IMR-90 (cell line): ENCODE results near the gene ADGRG6. TPM values are rescaled to one million over a fixed set of nuclear protein-coding genes. Genes with fewer than 3 reads are reported as not detected.

Experiments used
- ATAC-seq: fragments of 200-7000 bp; cut with Tn5 transposase; 2 replicates; pipeline ENCODE4 v1.9.1; 2020; ENCODE audit warnings: low read depth, mild to moderate bottlenecking, moderate library complexity
- BruUV-seq: library from RNA; stranded (reverse); fragments of 400-500 nt; replicated peaks from 2 replicates; lab custom pipeline; 2021; lab: Mats Ljungman, UMichigan
- CTCF ChIA-PET: fragments of 300-600 bp; formaldehyde crosslinking; extraction: SDS; loops from one replicate; lab custom pipeline; 2021; ENCODE audit warnings: antibody characterized with exemption; lab: Yijun Ruan, JAX
- POLR2A ChIA-PET: fragments of 300-600 bp; sonication (Branson Sonifier 250); formaldehyde crosslinking; loops from one replicate; lab custom pipeline; 2022; ENCODE audit warnings: antibody characterized with exemption; ENCODE audit not compliant: unreplicated experiment; lab: Charles Lee
- DNase-seq: peaks from one replicate; pipeline ENCODE4 v3.0.0; 2013
- H2AFZ ChIP-seq: replicated peaks from 2 replicates; pipeline ENCODE3; 2013; ENCODE audit warnings: low read length, mild to moderate bottlenecking; ENCODE audit not compliant: poor library complexity
- H2AK5ac ChIP-seq: 2 replicates; pipeline ENCODE4 v1.6.1; 2013; ENCODE audit warnings: low read depth, low read length, inconsistent platforms
- H2AK9ac ChIP-seq: replicated peaks from 2 replicates; pipeline ENCODE3; 2013; ENCODE audit warnings: mild to moderate bottlenecking, low read depth, low read length, moderate library complexity; ENCODE audit not compliant: poor library complexity
- H2BK120ac ChIP-seq: 2 replicates; pipeline ENCODE4 v1.6.1; 2013; ENCODE audit warnings: low read depth, low read length, inconsistent platforms
- H2BK15ac ChIP-seq: 3 replicates; pipeline ENCODE4 v1.6.1; 2013; ENCODE audit warnings: low read depth, low read length, inconsistent platforms
- H2BK20ac ChIP-seq: 2 replicates; pipeline ENCODE4 v1.6.1; 2013; ENCODE audit warnings: low read depth, mild to moderate bottlenecking, inconsistent platforms, low read length, moderate library complexity
- H2BK5ac ChIP-seq: 2 replicates; pipeline ENCODE4 v1.6.1; 2013; ENCODE audit warnings: mild to moderate bottlenecking, low read depth, low read length, inconsistent platforms; ENCODE audit not compliant: poor library complexity, severe bottlenecking
- H3K14ac ChIP-seq: replicated peaks from 2 replicates; pipeline ENCODE4 v1.6.1; 2013; ENCODE audit warnings: low read depth, low read length, inconsistent platforms
- H3K18ac ChIP-seq: 2 replicates; pipeline ENCODE4 v1.6.1; 2013; ENCODE audit warnings: low read depth, low read length, control low read depth
- H3K23ac ChIP-seq: 2 replicates; pipeline ENCODE4 v1.6.1; 2013; ENCODE audit warnings: low read depth, low read length, inconsistent platforms
- H3K27ac ChIP-seq: 2 replicates; pipeline ENCODE4 v1.5.1; 2013; ENCODE audit warnings: mild to moderate bottlenecking, control low read depth, low read length; ENCODE audit not compliant: insufficient read depth
- H3K27me3 ChIP-seq: 2 replicates; pipeline ENCODE4 v1.6.1; 2013; ENCODE audit warnings: low read length; ENCODE audit not compliant: control insufficient read depth, insufficient read depth
- H3K36me3 ChIP-seq: 2 replicates; pipeline ENCODE4 v1.6.1; 2013; ENCODE audit warnings: low read length, mixed read lengths; ENCODE audit not compliant: control insufficient read depth, insufficient read depth
- H3K4ac ChIP-seq: 2 replicates; pipeline ENCODE4 v1.6.1; 2013; ENCODE audit warnings: low read depth, low read length, inconsistent platforms
- H3K4me1 ChIP-seq: 2 replicates; pipeline ENCODE4 v1.6.1; 2013; ENCODE audit warnings: low read length, mixed read lengths; ENCODE audit not compliant: control insufficient read depth, insufficient read depth
- H3K4me2 ChIP-seq: 2 replicates; pipeline ENCODE4 v1.6.1; 2013; ENCODE audit warnings: low read depth, mild to moderate bottlenecking, control low read depth, low read length, moderate library complexity
- H3K4me3 ChIP-seq: 2 replicates; pipeline ENCODE4 v1.5.1; 2013; ENCODE audit warnings: low read depth, mild to moderate bottlenecking, control low read depth, low read length, moderate library complexity; ENCODE audit not compliant: insufficient read depth
- H3K56ac ChIP-seq: 2 replicates; pipeline ENCODE4 v1.6.1; 2013; ENCODE audit warnings: low read length, inconsistent platforms; ENCODE audit not compliant: insufficient read depth; ENCODE audit errors: extremely low read depth
- H3K79me1 ChIP-seq, 2 experiments: 2 replicates each; pipeline ENCODE4 v1.6.1; 2013; ENCODE audit warnings: low read length in 2 of 2, inconsistent platforms in 1 of 2, low read depth in 1 of 2
- H3K9ac ChIP-seq: 2 replicates; pipeline ENCODE4 v1.6.1; 2013; ENCODE audit warnings: low read depth, low read length, control low read depth
- H3K9me1 ChIP-seq: 2 replicates; pipeline ENCODE4 v1.6.1; 2013; ENCODE audit warnings: low read length, inconsistent platforms; ENCODE audit not compliant: insufficient read depth
- H3K9me3 ChIP-seq: 2 replicates; pipeline ENCODE4 v1.6.1; 2013; ENCODE audit warnings: low read length; ENCODE audit not compliant: control insufficient read depth, insufficient read depth
- H4K20me1 ChIP-seq: 2 replicates; pipeline ENCODE4 v1.6.1; 2013; ENCODE audit warnings: low read length, inconsistent platforms; ENCODE audit not compliant: insufficient read depth
- H4K5ac ChIP-seq: 2 replicates; pipeline ENCODE4 v1.6.1; 2013; ENCODE audit warnings: mild to moderate bottlenecking, low read depth, low read length, control low read depth
- H4K8ac ChIP-seq, 2 experiments: 2 replicates each; pipeline ENCODE4 v1.6.1; 2013; ENCODE audit warnings: low read depth in 2 of 2, low read length in 2 of 2, control low read depth in 1 of 2, inconsistent platforms in 1 of 2
- H4K91ac ChIP-seq: 2 replicates; pipeline ENCODE4 v1.6.1; 2013; ENCODE audit warnings: low read depth, low read length, inconsistent platforms; ENCODE audit not compliant: insufficient read depth
- CEBPB ChIP-seq: IDR thresholded peaks from 2 replicates; pipeline ENCODE4 v1.6.1; 2012; ENCODE audit warnings: low read depth, low read length, improper control_type of control experiment
- CHD1 ChIP-seq: IDR thresholded peaks from 2 replicates; pipeline ENCODE4 v1.6.1; 2012; ENCODE audit warnings: low read depth, low read length, improper control_type of control experiment
- MXI1 ChIP-seq: IDR thresholded peaks from 2 replicates; pipeline ENCODE4 v1.6.1; 2012; ENCODE audit warnings: low read depth, mild to moderate bottlenecking, low read length, moderate library complexity, borderline replicate concordance
- RCOR1 ChIP-seq: IDR thresholded peaks from 2 replicates; pipeline ENCODE4 v1.6.1; 2012; ENCODE audit warnings: mild to moderate bottlenecking, low read length, improper control_type of control experiment; ENCODE audit not compliant: insufficient replicate concordance
- dilution Hi-C: fragments of 300-500 bp; cut with HindIII; formaldehyde crosslinking; loops from one replicate; pipeline ENCODE4 v1.14.3; 2018; ENCODE audit warnings: low sequenced_read_pairs; ENCODE audit not compliant: unreplicated experiment
- in situ Hi-C: fragments of 300-500 bp; cut with MboI; formaldehyde crosslinking; loops from 3 replicates; pipeline ENCODE4 v1.14.3; 2019; ENCODE audit warnings: low sequenced_read_pairs, inconsistent platforms, mixed read lengths
- intact Hi-C: fragments of 100-400 bp; cut with micrococcal nuclease; formaldehyde crosslinking; loops from 2 replicates; pipeline ENCODE4 v1.10.0; 2022
- polyA plus RNA-seq, 3 experiments: library from polyadenylated mRNA; depleted of rRNA; stranded (reverse); fragments of >200 nt; gene quantifications; 2 replicates each; pipeline ENCODE4 v1.2.3, GENCODE V29; 2012; ENCODE audit warnings: low replicate concordance in 1 of 3
- total RNA-seq: library from RNA; depleted of rRNA; stranded (reverse); fragments of >200 nt; gene quantifications from 2 replicates; pipeline ENCODE4 v1.2.3, GENCODE V29; 2012

The ADGRG6 gene
- total and polyA plus RNA-seq, 2 of the 4 experiments (the other 2 are of a cell fraction), result 10.0 to 20.3 TPM

- Histone ChIP-seq H3K14ac (no peak overlapping the region), H2AK9ac (no peak overlapping the region), H3K79me1 (peaks cover 0 to 4% of the 10 kb centered on the region in 2 experiments; a peak in 1 of 4 replicates), H2BK15ac (no peak overlapping the region), H3K56ac (peak overlapping the region; percentile 17; the same call in 1 of the 2 replicates), H4K5ac (peak overlapping the region; percentile 31; the same call in 1 of the 2 replicates), H3K36me3 (no peaks in the 10 kb centered on the region), H3K9me1 (peaks cover 5% of the 10 kb centered on the region), H3K23ac (no peak overlapping the region), H2AK5ac (no peak overlapping the region), H3K27me3 (no peaks in the 10 kb centered on the region), H3K18ac (no peak overlapping the region), H2BK120ac (peak overlapping the region; percentile 63), H3K4ac (peak overlapping the region; percentile 37; the same call in 1 of the 2 replicates), H3K9me3 (no peaks in the 10 kb centered on the region), H3K9ac (no peak overlapping the region), H3K4me2 (no peak overlapping the region), H4K20me1 (no peaks in the 10 kb centered on the region), H2BK20ac (no peak overlapping the region), H3K27ac (no peak overlapping the region), H2BK5ac (peak overlapping the region; percentile 97), H4K91ac (no peak overlapping the region), H4K8ac (peak overlapping the region in 1 of 2 experiments; percentile 66; a peak in 1 of 4 replicates), H3K4me1 (peaks cover 21% of the 10 kb centered on the region), H2AFZ (no peak overlapping the region), H3K4me3 (no peak overlapping the region)
- BruUV-seq, result no TSS peak
- intact Hi-C loops (no loop called here), dilution Hi-C loops (no loop called here), in situ Hi-C loops (no loop called here)
- ChIA-PET POLR2A (no interaction called here), CTCF (no interaction called here)
- ATAC-seq, result no peak
- no peak for TF ChIP-seq RCOR1
- TF ChIP-seq CHD1, result no peak
- no peak for TF ChIP-seq CEBPB
- TF ChIP-seq MXI1, result no peak
- DNase-seq, result peak; percentile 55
Measured at GRCh38 chr6:142413111-142413510, 111.3 kb downstream of the ADGRG6 start.
